Stimulated activated CD8-positive, alpha-beta memory T cell treated with anti-CD3 and anti-CD28 coated beads, Interleukin-15, amount 100 ng/mL, for 24 hours (primary cell): Measurements from ENCODE around the gene PDE8A.
"Not testable (repeated sequence)": the region's sequence is repeated elsewhere in the genome, so short reads cannot be mapped to it uniquely, and the experiment has no call there.

ENCODE experiments used
- DNase-seq: peaks from one replicate; pipeline ENCODE4 v3.0.0-alpha.2; 2020; ENCODE audit warnings: low read depth

The PDE8A gene

GRCh38 chr15:85174521-85174920 is 192.9 kb downstream of the PDE8A start:
- no peak for DNase-seq

- not testable (repeated sequence) for DNase-seq
These were observed 195.4 kb downstream of the PDE8A start for GRCh38 chr15:85177042-85177515.

GRCh38 chr15:85178308-85178707 is 196.7 kb downstream of the PDE8A start:
- DNase-seq = no peak

- DNase-seq = no peak
These were observed 198.0 kb downstream of the PDE8A start for GRCh38 chr15:85179700-85180099.

GRCh38 chr15:85185350-85185749 is 203.7 kb downstream of the PDE8A start:
- DNase-seq = not testable (repeated sequence)

- DNase-seq = not testable (repeated sequence)
These were observed 206.5 kb downstream of the PDE8A start for GRCh38 chr15:85188171-85188577.
